NCI-H446 treated with DMSO at 0.1 percent for 48 hours (cell line): ENCODE measurements around the gene ST6GALNAC3.
"Not testable (repeated sequence)": the region's sequence is repeated elsewhere in the genome, so short reads cannot be mapped to it uniquely, and the experiment has no call there.

Experiments used
- DNase-seq: peaks from one replicate; lab custom pipeline; 2025; lab: John Stamatoyannopoulos, UW

ST6GALNAC3 gene

GRCh38 chr1:76074321-76075187, at the start of gene ST6GALNAC3:
Gene ST6GALNAC3 (plus strand): TSS chr1:76074746.
- DNase-seq: peak; percentile 52

- DNase-seq: no peak
Observed at GRCh38 chr1:76027341-76027740, 47.2 kb upstream of the ST6GALNAC3 start.

GRCh38 chr1:76029331-76029730, 45.2 kb upstream of the ST6GALNAC3 start:
- DNase-seq: no peak

- no peak for DNase-seq
Observed at GRCh38 chr1:76031496-76031895, 43.0 kb upstream of the ST6GALNAC3 start.

GRCh38 chr1:76033800-76034475, 40.6 kb upstream of the ST6GALNAC3 start:
- DNase-seq: no peak

GRCh38 chr1:76035053-76035452, 39.5 kb upstream of the ST6GALNAC3 start:
- no peak for DNase-seq

GRCh38 chr1:76037324-76037723, 37.2 kb upstream of the ST6GALNAC3 start:
- no peak for DNase-seq

GRCh38 chr1:76038287-76039004, 36.1 kb upstream of the ST6GALNAC3 start:
- DNase-seq: no peak

GRCh38 chr1:76046149-76046548, 28.4 kb upstream of the ST6GALNAC3 start:
- DNase-seq: no peak

GRCh38 chr1:76048219-76048618, 26.3 kb upstream of the ST6GALNAC3 start:
- DNase-seq: no peak

GRCh38 chr1:76048926-76049325, 25.6 kb upstream of the ST6GALNAC3 start:
- DNase-seq: no peak

- no peak for DNase-seq
Observed at GRCh38 chr1:76049498-76049897, 25.0 kb upstream of the ST6GALNAC3 start.

- DNase-seq: not testable (repeated sequence)
Observed at GRCh38 chr1:76050073-76050472, 24.5 kb upstream of the ST6GALNAC3 start.

- no peak for DNase-seq
Observed at GRCh38 chr1:76053021-76053420, 21.5 kb upstream of the ST6GALNAC3 start.

GRCh38 chr1:76054359-76054758, 20.2 kb upstream of the ST6GALNAC3 start:
- no peak for DNase-seq

GRCh38 chr1:76055987-76056386, 18.6 kb upstream of the ST6GALNAC3 start:
- no peak for DNase-seq

- DNase-seq: no peak
Observed at GRCh38 chr1:76059451-76059850, 15.1 kb upstream of the ST6GALNAC3 start.

- no peak for DNase-seq
Observed at GRCh38 chr1:76065270-76065669, 9.3 kb upstream of the ST6GALNAC3 start.

GRCh38 chr1:76066394-76066793, 8.2 kb upstream of the ST6GALNAC3 start:
- DNase-seq: no peak

- DNase-seq: no peak
Observed at GRCh38 chr1:76068542-76068941, 6.0 kb upstream of the ST6GALNAC3 start.

- DNase-seq: no peak
Observed at GRCh38 chr1:76068953-76069561, 5.5 kb upstream of the ST6GALNAC3 start.

GRCh38 chr1:76070538-76070937, 4.0 kb upstream of the ST6GALNAC3 start:
- DNase-seq: no peak
